HG02884 (cell line): ENCODE measurements around the gene LRP5.

Experiments used
- ATAC-seq: cut with Tn5 transposase; IDR thresholded peaks from one replicate; pipeline ENCODE4 v1.9.1; 2021; ENCODE audit warnings: mild to moderate bottlenecking, moderate library complexity; ENCODE audit not compliant: unreplicated experiment

LRP5 gene

DNA sequence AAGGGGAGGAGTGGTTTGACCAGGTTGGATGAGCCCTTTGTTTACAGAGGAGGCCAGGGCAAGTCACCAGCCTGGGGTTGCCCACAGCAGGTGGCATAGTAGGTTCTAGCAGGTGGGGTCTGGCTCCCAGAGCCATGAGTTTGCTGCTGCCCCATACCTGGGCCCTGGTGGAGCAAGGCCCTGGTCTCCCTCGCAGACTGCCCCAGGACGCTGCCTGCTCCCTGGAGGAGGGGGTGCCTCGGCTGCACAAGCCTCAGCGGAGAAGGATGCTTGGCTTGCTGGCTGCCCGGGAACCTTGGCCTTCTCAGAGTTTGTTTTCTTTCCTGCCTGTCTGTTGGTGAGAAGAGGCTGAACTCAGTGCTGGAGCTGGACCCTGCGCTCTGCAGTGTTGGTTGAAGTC, 54.9 kb downstream of the LRP5 start:
- ATAC-seq: no peak

DNA sequence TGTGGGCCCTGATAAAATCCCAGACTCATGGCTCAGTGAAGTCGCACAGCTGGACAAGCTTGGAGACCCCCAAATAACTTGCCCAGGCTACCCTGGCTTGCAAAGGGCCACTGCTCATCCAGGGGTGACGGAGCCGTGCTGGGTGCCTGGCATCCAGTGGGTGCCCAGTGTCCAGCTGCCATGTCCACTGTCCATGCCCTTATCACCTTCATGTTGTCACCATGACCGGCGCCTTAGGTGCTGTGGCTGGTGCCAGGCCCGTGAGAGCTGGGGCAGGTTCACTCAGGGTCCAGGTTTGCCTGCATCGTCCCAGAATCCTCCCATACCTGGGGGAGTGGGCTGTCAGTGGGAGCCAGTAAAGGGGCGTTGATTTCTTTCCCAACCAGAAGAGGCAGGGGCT, 57.4 kb downstream of the LRP5 start:
- ATAC-seq: no peak

- peak; percentile 77 for ATAC-seq
Measured at GRCh38 chr11:68370211-68371111, 58.1 kb downstream of the LRP5 start.

DNA sequence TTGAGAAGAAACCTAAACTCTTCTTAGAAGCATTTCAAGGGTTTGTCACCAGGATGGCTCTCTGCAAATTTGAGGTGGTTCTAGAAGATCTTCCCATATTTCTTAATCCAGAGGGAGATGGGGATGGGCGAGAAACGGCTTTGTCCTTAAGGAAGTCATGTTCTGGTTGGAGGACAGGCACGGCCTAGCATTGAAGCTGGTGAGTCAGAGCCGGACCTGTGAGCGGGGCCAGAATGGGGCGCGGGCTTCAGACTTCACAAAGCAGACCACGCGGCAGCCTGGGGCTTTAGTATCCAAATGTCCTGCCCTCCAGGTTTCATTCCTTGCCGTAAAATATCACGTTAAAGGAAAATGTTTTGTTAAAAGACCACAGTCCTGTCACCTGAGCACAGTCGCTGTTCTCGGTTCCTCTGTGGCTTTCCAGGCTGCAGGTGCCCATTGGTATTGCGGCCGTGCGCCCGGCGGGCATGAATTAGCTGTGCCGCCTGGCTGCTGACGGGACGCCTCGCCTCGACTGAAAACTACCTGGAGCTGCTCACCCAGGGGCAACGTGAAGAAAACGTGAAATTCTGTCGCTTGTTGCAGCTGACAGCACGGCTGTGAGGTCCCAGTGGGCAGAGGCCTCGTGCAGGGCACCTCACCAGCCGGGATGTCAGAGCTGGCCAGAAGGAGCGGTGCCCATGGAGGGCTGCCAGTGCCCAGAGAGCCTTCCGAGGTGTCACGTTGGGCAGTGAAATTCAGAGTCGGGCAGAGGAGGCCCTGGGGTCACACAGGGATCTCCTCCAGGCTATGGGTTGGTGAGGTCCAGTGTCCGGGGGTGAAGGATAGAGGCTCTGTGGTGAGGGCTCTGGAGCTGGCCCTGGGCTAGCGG, 59.0 kb downstream of the LRP5 start:
- no peak for ATAC-seq

- no peak for ATAC-seq
Measured at GRCh38 chr11:68372114-68372513, 59.7 kb downstream of the LRP5 start.

DNA sequence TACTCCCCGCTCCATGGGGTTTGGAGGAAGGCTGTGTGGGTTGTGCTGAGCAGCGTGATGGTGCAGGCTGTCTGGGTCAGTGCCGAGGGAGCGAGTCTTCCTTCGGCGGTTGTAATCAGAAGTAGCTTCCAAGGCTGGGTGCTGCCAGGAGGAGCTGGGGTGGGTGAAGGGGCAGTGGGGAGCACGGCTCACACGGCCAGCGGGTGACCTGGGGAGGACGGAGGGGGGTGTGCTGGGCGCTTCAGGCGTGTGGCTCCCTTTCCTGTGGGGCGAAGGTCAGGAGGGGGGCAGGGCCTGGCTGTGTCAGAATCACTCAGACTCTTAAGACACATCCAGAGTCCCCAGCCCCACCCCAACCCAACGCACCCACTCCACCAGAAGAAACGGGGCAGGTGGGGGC, 60.2 kb downstream of the LRP5 start:
- ATAC-seq: no peak

DNA sequence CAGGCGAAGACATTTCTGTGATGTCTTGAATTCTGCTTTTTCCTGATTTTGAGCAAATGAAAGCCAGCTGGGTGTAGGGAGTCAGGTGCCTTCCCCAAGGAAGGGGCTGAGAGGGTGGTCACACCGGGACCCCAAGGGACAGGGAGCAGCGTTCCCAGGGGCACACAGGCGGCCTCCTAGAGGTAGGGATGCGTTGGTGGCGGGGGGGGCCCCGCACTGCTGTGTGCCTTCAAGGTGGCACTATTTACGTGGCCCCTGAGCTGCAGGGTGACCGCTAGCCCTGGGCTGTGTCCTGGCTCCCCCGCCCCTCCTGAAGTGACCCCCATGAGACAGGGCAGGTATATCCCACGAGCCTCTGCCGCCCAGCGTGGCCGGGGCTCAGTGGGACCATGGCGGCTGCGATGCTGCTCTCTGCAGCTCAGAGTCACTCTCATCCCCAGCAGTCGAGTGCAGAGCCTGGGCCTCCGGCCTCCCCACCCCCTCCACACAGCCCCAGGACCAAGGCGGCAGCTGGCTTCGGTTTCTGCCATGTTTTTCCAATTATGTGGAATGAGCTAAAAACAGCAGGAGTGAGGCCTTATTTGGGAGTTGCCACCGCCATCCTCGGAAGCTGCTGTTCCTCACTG, 60.9 kb downstream of the LRP5 start:
- ATAC-seq: no peak

- no peak for ATAC-seq
Measured at GRCh38 chr11:68373815-68374501, 61.6 kb downstream of the LRP5 start.

DNA sequence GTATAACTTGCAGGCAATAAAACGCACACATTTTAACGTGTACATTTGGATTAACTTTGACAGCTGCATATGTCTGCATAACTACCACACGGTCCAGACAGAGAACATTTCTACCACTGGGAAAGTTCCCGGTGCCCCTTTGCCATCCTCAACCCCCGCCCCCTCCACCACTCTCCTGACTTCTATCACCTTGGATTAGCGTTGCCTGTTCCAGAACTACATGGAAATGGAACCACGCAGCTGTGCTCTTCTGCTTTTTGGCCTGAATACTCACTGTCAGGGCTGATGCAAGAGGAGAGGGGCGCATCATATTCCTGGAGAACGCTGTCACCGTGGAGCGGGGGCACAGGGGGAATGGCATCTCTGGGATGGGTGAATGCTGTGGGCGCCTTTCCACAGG, 62.1 kb downstream of the LRP5 start:
- no peak for ATAC-seq

GRCh38 chr11:68375337-68375736, 62.9 kb downstream of the LRP5 start:
- no peak for ATAC-seq

DNA sequence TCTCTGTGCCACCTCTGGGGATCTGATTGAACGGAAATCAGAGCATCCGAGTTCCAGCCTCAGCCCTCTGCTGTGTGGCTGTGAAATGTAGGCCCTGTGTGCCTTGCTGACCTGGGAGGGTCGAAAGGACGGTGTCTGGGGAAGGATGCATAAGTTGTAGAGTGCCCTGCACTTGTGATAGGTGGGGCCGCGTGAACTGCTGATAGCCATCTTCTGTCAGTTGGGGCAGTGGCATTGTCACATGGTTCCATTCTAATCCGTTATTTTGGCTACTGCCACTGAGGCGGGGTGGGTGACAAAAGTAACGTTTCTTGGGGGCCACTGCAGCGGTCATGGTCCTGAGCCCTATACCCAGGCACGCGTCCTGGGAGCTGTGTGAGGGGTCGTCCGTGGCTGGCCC, 63.4 kb downstream of the LRP5 start:
- no peak for ATAC-seq

DNA sequence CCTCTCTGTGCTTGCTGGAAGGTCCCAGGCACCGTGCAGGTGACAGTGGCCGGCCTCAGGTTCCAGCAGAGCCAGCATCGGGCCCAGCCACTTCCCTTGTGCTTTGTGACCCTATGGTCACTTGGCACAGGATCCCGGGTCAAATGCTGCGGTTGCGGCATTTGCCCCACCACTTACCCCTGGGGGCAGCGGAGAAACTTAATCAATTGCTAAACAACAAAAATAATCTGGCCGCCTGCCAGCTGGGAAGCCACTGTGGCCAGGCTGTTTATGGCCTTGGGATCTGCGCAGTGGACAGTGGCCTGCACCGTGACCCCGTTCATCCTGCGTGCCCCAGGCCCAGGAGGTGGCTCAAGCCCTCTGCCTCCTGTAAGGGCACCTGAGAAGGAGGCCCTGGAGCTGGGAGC, 65.0 kb downstream of the LRP5 start:
- ATAC-seq: no peak

DNA sequence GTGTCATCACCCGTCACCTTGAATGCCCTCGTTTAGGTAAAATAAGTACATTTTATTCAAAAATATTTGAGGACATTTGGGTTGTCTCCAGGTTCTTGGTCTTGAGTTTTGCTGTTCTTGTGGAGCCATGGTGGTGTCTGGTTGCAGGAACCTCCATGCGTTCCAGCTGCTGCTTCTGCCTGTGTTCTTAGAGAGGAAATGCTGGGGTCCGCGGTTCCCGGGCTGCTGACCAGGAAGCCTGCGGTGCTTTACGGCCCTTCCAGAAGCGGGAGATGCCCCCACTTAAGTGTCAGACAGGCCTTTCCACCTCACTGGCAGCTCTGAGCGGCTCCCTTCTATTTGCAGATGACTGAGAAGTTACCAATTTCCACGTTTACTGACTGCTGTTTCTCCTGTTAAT, 66.8 kb downstream of the LRP5 start:
- no peak for ATAC-seq

- ATAC-seq: no peak
Measured at GRCh38 chr11:68380786-68381622, 68.6 kb downstream of the LRP5 start.

GRCh38 chr11:68381716-68382115, 69.3 kb downstream of the LRP5 start:
- no peak for ATAC-seq

DNA sequence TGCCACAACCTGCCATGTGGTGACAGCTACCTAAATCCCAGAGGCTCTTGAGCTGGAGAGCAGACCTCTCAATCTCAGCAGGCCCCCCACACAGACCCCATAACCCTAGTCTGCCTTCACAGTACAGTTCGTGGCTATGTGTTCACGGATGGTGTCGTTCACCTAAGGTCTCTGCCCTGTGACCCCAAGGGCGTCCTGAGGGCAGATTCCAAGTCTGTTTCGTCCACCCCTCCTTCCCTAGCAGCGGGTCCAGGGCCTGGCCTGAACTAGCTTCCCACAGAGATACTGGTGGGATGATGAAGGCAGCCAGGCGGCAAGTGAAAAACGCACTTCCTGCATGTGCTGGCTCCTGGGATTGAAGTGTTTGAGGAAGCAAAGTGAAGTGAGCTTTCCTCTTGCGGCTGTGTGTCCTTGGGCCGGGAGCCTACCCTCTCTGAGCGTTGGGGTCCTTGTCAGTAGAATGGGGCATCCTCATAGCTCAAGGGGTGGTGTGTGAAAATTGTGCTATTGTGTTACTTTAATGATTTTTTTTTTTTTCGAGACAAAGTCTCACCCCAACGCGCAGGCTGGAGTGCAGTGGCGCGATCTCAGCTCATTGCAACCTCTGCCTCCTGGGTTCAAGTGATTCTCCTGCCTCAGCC, 70.1 kb downstream of the LRP5 start:
- no peak for ATAC-seq

DNA sequence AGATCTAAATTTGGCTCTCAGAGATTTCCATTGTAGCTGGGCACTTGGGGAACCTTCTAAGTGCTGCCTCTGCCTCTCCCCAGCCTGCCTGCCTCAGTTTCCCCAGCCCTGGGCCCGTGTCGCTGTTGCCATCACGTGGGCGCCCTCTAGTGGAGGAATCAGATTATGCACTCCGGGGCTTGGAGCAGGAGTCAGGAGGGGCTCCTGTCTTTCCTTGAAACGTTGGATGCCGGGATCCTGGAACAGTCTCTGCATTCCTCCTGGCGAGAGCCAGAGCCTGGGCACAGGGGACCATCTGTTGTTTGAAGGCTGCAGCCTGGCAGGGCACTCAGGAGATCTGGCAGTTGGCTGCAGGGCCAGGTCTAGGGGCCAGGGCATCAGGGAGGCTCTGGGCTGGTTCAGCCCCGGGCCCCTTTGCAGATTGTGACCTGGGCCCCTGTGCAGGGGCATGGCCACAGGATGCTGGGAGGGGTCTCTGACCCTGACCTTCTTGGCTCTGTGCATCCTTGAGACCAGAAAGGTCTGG, 71.6 kb downstream of the LRP5 start:
- no peak for ATAC-seq

DNA sequence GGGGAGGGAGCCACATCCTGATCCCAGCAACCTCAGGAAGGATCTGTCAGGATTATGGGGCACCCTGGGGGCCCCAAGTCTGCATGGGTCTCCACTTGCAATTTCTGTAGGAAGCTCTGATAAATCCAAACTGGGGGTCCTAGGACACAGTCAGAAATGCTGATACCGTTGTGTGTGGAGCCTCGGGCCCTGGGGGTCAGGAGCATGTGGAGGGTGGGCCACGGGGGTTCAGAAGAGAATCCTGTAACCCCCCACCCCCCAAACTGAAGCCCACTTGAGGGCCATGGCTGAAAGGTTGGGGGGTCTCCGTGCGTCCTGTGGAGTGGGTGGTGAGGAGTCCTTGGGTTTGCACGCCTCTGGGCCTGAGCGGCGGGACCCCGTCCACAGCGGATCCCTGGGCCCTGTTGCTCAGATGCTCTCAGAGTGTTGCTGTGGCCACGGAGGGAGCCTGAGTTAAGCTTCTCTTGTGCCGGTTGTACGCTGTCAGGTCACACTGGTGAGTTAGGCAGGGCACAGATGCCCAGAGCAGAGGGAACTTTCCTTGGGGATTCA, 72.2 kb downstream of the LRP5 start:
- no peak for ATAC-seq

DNA sequence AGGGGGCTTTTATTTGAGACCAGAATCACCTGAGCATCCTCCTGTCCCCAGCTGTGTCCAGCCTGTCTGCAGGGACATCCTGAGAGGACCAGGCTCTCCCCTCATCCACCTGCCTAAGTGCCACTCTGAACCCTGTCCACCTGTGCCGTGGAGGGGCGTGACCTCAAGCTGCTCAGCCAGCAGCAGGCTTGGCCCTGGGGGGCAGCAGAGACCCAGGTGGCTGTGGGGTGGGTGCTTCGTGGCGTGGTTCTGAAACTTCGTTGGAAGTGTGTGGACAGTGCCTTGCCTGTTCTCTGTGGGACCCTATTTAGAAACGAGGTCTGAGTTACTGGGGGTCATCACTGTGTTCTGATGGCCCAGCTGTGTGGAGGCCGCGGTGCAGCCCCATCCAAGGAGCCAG, 72.7 kb downstream of the LRP5 start:
- ATAC-seq: no peak
